GM18508 (cell line): ENCODE measurements around the gene MSRB3.
"Not testable (repeated sequence)": the region's sequence is repeated elsewhere in the genome, so short reads cannot be mapped to it uniquely, and the experiment has no call there.

Source experiments
- ATAC-seq: cut with Tn5 transposase; IDR thresholded peaks from one replicate; pipeline ENCODE4 v1.9.1; 2021; ENCODE audit warnings: moderate number of reproducible peaks; ENCODE audit not compliant: insufficient read depth, unreplicated experiment

The MSRB3 gene

GRCh38 chr12:65444996-65445395, 166.5 kb downstream of the MSRB3 start:
- no peak for ATAC-seq

GRCh38 chr12:65446901-65447300, 168.4 kb downstream of the MSRB3 start:
- no peak for ATAC-seq

- ATAC-seq: no peak
Observed at GRCh38 chr12:65449400-65449799, 170.9 kb downstream of the MSRB3 start.

GRCh38 chr12:65450625-65451024, 172.1 kb downstream of the MSRB3 start:
- ATAC-seq: no peak

DNA sequence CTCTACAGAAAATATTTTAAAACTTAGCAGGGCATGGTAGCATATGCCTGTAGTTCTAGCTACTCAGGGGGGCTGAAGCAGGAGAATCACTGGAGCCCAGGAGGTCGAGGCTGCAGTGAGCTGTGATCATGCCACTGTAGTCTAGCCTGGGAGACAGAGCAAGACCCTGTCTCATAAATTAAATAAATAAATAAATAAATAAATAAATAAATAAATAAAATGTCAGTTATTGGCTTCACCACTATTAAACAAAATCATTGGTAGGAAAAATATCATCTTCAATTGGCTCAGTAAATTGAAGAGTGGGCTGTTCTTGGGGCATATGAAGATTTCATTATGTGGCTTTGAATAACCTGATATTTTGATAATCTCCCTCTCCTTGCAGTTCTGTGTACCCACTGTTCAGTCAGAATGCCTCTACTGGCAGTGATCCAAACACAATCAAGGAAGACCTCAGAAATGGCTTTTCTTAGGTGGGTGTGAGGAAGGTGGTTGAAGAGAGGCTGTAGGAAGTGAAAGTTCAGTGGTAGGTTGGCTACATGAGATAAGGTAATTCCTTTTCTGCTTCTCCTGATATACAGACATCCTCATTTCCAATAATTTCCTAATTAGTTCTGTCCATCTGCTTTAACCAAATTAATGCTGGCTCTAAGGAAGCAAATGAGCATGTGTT, 175.8 kb downstream of the MSRB3 start:
- no peak for ATAC-seq

DNA sequence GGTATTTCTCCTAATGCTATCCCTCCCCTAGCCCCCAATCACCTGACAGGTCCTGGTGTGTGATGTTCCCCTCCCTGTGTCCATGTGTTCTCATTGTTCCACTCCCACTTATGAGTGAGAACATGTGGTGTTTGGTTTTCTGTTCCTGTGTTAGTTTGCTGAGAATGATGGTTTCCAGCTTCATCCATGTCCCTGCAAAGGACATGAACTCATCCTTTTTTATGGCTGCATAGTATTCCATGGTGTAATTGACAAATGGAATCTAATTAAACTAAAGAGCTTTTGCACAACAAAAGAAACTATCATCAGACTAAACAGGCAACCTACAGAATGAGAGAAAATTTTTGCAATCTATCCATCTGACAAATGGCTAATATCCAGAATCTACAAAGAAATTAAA, 178.9 kb downstream of the MSRB3 start:
- not testable (repeated sequence) for ATAC-seq

GRCh38 chr12:65458718-65459117, 180.2 kb downstream of the MSRB3 start:
- ATAC-seq: no peak

DNA sequence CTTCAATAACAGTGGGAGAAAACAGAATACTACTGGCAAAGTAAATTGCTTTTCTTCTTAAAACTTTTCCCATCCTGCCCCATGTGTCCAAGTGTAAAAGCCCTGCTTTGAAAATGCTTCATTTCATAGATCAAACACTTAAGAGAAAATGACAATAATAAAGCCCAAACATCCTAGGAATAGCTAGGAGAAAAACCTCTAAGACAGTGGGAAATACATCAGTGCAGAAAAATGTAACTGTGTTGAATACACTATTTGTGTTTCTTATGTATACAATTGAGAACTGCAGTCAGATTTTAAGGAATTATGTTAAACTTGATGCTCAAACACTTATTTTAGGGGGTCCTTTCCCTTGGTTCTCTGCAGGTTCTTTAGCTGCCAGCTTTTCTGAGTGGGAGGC, 181.1 kb downstream of the MSRB3 start:
- no peak for ATAC-seq

DNA sequence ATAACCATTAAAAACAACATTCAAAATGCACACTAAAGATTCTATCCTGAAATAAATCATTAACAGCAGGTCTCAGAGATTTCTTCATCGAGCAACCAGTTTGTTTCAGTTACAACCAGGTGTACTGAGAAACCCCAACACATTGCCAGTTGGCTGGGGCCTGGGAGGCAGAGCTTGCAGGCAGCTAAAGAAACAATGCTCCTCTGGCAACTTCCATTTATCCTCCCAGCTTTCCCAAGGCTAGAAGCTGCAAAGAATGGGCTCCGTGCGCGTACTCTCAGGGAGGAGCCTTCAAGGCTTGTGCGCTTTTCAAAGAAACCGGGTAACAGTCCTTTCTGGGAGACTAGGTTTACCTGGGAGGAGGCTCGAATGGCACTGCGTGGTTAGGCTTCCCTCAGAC, 181.6 kb downstream of the MSRB3 start:
- ATAC-seq: no peak

GRCh38 chr12:65461017-65461416, 182.5 kb downstream of the MSRB3 start:
- no peak for ATAC-seq

- no peak for ATAC-seq
Observed at GRCh38 chr12:65462484-65462883, 184.0 kb downstream of the MSRB3 start.

DNA sequence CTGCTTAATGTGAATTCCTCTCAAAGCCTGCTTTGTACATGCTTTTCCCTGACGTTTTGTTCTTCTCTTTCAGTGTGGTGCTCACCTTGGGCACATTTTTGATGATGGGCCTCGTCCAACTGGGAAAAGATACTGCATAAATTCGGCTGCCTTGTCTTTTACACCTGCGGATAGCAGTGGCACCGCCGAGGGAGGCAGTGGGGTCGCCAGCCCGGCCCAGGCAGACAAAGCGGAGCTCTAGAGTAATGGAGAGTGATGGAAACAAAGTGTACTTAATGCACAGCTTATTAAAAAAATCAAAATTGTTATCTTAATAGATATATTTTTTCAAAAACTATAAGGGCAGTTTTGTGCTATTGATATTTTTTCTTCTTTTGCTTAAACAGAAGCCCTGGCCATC, 184.6 kb downstream of the MSRB3 start:
- no peak for ATAC-seq

DNA sequence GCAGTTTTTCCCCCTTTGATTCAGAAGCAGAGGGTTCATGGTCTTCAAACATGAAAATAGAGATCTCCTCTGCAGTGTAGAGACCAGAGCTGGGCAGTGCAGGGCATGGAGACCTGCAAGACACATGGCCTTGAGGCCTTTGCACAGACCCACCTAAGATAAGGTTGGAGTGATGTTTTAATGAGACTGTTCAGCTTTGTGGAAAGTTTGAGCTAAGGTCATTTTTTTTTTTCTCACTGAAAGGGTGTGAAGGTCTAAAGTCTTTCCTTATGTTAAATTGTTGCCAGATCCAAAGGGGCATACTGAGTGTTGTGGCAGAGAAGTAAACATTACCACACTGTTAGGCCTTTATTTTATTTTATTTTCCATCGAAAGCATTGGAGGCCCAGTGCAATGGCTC, 185.1 kb downstream of the MSRB3 start:
- no peak for ATAC-seq

- ATAC-seq: no peak
Observed at GRCh38 chr12:65464930-65465329, 186.4 kb downstream of the MSRB3 start.

- no peak for ATAC-seq
Observed at GRCh38 chr12:65465766-65466547, 187.5 kb downstream of the MSRB3 start.

DNA sequence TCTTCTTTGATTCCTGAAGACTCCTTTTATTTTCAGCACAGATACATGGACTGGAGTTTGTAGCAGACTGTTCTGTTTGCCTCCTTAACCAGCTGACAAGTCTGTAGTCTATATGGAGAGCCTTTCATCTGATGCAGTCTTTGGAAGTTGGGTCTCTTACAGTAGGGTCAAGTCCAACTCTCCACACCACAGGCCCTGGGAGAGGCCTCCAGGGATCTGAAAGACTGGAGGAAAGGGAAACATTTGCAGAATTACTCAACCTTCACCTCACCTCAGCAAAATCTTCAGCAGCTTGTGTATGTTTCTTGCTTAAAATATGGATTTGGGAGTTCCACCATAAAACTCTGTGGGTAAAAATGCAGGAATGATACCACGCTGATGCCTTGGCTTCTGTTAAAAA, 188.4 kb downstream of the MSRB3 start:
- no peak for ATAC-seq

GRCh38 chr12:65470256-65470655, 191.8 kb downstream of the MSRB3 start:
- ATAC-seq: no peak

GRCh38 chr12:65472079-65472478, 193.6 kb downstream of the MSRB3 start:
- ATAC-seq: no peak

- ATAC-seq: no peak
Observed at GRCh38 chr12:65474831-65475230, 196.3 kb downstream of the MSRB3 start.

- no peak for ATAC-seq
Observed at GRCh38 chr12:65477721-65478120, 199.2 kb downstream of the MSRB3 start.

GRCh38 chr12:65483891-65484516, 205.5 kb downstream of the MSRB3 start:
- ATAC-seq: not testable (repeated sequence)
